ENCODE measurements around the gene ITIH6. TPM values are rescaled to one million over a fixed set of nuclear protein-coding genes. Genes with fewer than 3 reads are reported as not detected.

ITIH6 gene
- total RNA-seq, 1 experiment from 2014 or later = not detected

- DNase-seq (ENCODE audit: low read depth) = no peak
Observed at GRCh38 chrX:54714424-54714823, 83.6 kb downstream of the ITIH6 start.

GRCh38 chrX:54711735-54712134 lies 86.3 kb downstream of the ITIH6 start:
- no peak for DNase-seq (ENCODE audit: low read depth)

- DNase-seq (ENCODE audit: low read depth) = no peak
Observed at GRCh38 chrX:54710920-54711319, 87.1 kb downstream of the ITIH6 start.

- DNase-seq (ENCODE audit: low read depth) = no peak
Observed at GRCh38 chrX:54708404-54708803, 89.7 kb downstream of the ITIH6 start.

Small RNA genes within 50 kb of the gene (small RNA-seq; reads per million reads assigned to genes)
- gene AL049732.1 (not detected), gene SNORA11 (3.9 reads per million, percentile 87 among the genes with 10 or more reads in this experiment)

Other genes starting within 250 kb of the ITIH6 start
- 47.5 and 52.9 TPM in 2 replicates for gene MAGED2, start 9.5 kb upstream of the ITIH6 start, total RNA-seq (2014; rRNA removed; shearing (Covaris generic))
- gene TRO, start 122.6 kb upstream of the ITIH6 start, total RNA-seq (2014; rRNA removed; shearing (Covaris generic)) = 4.6 and 7.4 TPM in 2 replicates
- 0.16 TPM in 1 of 2 replicates, not detected in the other for gene PFKFB1, start 195.9 kb upstream of the ITIH6 start, total RNA-seq (2014; rRNA removed; shearing (Covaris generic))
- gene APEX2, start 202.1 kb upstream of the ITIH6 start, total RNA-seq (2014; rRNA removed; shearing (Covaris generic)) = 25.2 and 31.5 TPM in 2 replicates
- gene ALAS2, start 232.7 kb upstream of the ITIH6 start, total RNA-seq (2014; rRNA removed; shearing (Covaris generic)) = not detected in 2 replicates